GM21825 (cell line): ENCODE measurements around the gene SETD3.

Source experiments
- ATAC-seq: cut with Tn5 transposase; IDR thresholded peaks from one replicate; pipeline ENCODE4 v1.9.1; 2021; ENCODE audit warnings: mild to moderate bottlenecking, moderate library complexity; ENCODE audit not compliant: unreplicated experiment

SETD3 gene

GRCh38 chr14:99497894-99498293, 17.2 kb upstream of the SETD3 start:
- ATAC-seq = no peak

GRCh38 chr14:99497341-99497740, 16.7 kb upstream of the SETD3 start:
- no peak for ATAC-seq

GRCh38 chr14:99484106-99484505, 3.4 kb upstream of the SETD3 start:
- ATAC-seq = no peak

- ATAC-seq = no peak
Measured at GRCh38 chr14:99481745-99482099, 1.1 kb upstream of the SETD3 start.

- peak; percentile 84 for ATAC-seq
Measured at GRCh38 chr14:99480917-99481744, 472 bp upstream of the SETD3 start, which contains the start of gene CCNK. Gene CCNK (plus strand): TSS chr14:99481409. CDS start chr14:99492678, 11,269 bp downstream.

- no peak for ATAC-seq
Measured at GRCh38 chr14:99479160-99479905, 1.3 kb downstream of the SETD3 start.

- no peak for ATAC-seq
Measured at GRCh38 chr14:99478128-99478527, 2.5 kb downstream of the SETD3 start.

- ATAC-seq = no peak
Measured at GRCh38 chr14:99476864-99477263, 3.8 kb downstream of the SETD3 start.

- no peak for ATAC-seq
Measured at GRCh38 chr14:99475660-99476059, 5.0 kb downstream of the SETD3 start.

GRCh38 chr14:99475179-99475578, 5.5 kb downstream of the SETD3 start:
- ATAC-seq = no peak

GRCh38 chr14:99473458-99473857, 7.2 kb downstream of the SETD3 start:
- ATAC-seq = no peak

GRCh38 chr14:99472937-99473336, 7.7 kb downstream of the SETD3 start:
- no peak for ATAC-seq

GRCh38 chr14:99471731-99472130, 8.9 kb downstream of the SETD3 start:
- ATAC-seq = no peak

- no peak for ATAC-seq
Measured at GRCh38 chr14:99468836-99469592, 11.6 kb downstream of the SETD3 start.

GRCh38 chr14:99468081-99468480, 12.6 kb downstream of the SETD3 start:
- ATAC-seq = no peak

GRCh38 chr14:99467336-99468078, 13.2 kb downstream of the SETD3 start:
- no peak for ATAC-seq

GRCh38 chr14:99466758-99467157, 13.9 kb downstream of the SETD3 start:
- ATAC-seq = no peak

GRCh38 chr14:99465288-99465687, 15.4 kb downstream of the SETD3 start:
- no peak for ATAC-seq

GRCh38 chr14:99463974-99464373, 16.7 kb downstream of the SETD3 start:
- ATAC-seq = no peak

GRCh38 chr14:99462210-99462609, 18.4 kb downstream of the SETD3 start:
- no peak for ATAC-seq
